NCI-H82 treated with DMSO at 0.1 percent for 48 hours (cell line): ENCODE measurements around the gene SYNE1.
A peak's percentile ranks its signal among the peaks of the same experiment; 100 is the strongest.

Experiments used
- DNase-seq: peaks from one replicate; lab custom pipeline; 2025; ENCODE audit not compliant: unreplicated experiment; lab: John Stamatoyannopoulos, UW

The SYNE1 gene

DNA sequence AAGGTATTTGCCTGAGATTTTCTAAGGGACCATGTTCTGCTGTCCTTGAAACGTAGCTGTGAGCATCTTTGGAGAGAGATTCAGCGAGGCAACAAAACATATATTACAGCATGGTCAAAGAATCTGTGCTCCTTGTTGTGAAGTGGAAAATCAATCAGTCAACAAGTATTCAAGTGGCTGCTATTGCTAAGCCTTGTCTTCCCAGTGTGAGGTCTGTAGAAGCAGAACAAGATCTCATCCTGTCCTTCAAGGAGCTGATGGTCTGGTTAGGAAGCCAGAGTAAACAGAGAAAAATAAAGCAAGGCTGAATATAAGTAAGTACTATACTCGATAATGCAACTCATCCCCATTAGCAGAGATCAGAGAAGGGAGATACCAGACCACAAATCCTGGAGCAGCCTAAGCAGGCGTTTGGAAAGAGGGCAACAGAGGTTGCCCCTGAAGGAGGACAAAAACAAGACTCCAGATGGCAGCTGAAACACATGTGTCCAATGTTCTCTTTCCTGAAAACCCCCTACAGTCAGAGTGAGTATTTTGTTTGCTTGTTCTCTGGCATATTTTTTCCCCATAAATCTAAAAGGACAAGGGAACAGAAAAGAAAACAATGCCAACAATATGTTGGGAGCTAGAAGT, 392.0 kb downstream of the SYNE1 start:
- peak; percentile 73 for DNase-seq

- no peak for DNase-seq
These were observed 396.0 kb downstream of the SYNE1 start for GRCh38 chr6:152241013-152241766.

GRCh38 chr6:152240436-152240835, 396.7 kb downstream of the SYNE1 start:
- DNase-seq, result no peak

DNA sequence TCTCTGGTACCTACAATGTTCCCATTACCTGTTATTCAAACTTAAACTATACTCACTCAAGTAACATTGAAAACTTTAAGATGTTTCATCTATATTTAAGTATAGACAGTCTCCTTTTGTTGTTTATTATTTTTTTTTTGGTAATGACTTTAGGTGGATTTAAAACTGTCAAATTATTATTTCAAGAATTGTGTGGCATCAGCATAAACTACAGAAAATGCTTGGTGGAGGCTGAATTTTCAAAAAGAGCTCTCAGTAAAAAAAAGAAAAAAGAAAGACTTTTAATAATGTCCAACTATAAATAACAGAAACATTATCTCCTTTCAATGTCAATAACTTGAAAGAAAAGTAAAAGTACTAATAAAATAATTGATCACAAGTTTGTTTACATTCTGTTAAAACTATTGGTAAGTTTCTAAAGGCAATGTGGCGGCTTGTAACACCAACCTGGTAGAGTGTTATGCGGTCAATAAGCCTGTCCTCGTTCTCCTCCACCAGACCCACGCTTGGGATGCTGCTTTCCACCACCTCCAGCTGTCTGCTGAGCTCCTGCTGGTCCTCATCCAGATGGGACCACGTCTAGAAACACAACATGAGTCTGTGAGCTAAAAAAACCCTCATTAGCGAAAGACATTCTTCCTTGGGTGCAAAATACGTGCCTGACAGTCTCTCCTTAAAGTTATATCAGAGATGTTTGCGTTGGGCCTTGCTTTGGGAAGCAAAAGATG, 400.6 kb downstream of the SYNE1 start:
- DNase-seq, result no peak

DNA sequence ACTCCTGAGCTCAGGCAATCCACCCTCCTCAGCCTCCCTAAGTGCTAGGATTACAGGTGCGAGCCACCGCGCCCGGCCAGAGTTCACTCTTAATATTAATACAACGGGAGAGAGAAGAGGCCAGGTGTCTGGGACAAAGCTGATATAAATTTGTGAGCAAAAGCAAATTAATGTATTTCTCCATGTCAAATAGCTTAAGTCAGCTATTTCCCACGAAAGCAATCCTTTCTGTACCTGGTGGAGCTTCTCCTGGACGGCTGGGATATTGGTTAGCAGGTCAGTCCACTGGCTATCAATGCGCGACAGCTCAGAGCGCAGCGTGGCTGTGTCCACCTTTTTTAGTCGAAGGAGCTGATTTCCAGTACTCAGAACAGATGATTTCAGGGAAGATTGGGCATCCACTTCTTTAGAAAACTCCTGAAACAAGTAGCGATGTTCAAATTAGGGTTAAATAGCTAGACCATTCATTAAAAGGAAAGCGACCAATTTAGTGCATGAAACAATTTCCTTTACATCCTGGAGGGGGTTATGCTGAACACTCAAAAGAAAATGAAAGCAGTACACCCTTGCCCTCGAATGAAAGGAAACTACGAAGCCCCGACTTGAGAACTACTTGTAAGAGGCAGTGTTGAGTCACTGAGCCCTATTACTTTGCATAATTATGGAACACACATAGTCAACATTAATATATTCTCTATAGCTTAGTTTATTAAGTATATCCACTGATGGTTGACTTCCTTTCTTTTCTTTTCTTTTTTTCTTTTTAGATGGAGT, 403.4 kb downstream of the SYNE1 start:
- no peak for DNase-seq

- DNase-seq, result peak; percentile 18
These were observed 404.5 kb downstream of the SYNE1 start for GRCh38 chr6:152232501-152233151.

- DNase-seq, result no peak
These were observed 407.8 kb downstream of the SYNE1 start for GRCh38 chr6:152229330-152229729.

DNA sequence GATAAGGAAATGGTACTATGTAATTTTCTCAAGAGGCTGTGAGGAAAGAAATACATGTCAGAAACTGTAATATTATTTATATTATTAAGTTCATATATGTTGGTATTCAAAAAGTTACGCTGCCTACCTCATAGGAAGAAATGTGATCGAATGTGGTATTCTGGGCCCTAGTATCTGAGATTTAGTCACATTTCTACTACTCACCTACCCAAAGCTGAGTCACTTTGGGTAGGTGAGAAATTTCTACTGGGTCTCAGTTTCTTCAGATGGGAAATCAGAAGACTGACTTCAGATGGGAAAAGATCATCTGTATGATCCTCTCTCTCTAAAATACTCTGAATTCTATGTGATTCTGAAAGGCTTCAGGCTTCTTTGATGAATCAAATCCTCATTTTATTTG, 411.0 kb downstream of the SYNE1 start:
- no peak for DNase-seq

DNA sequence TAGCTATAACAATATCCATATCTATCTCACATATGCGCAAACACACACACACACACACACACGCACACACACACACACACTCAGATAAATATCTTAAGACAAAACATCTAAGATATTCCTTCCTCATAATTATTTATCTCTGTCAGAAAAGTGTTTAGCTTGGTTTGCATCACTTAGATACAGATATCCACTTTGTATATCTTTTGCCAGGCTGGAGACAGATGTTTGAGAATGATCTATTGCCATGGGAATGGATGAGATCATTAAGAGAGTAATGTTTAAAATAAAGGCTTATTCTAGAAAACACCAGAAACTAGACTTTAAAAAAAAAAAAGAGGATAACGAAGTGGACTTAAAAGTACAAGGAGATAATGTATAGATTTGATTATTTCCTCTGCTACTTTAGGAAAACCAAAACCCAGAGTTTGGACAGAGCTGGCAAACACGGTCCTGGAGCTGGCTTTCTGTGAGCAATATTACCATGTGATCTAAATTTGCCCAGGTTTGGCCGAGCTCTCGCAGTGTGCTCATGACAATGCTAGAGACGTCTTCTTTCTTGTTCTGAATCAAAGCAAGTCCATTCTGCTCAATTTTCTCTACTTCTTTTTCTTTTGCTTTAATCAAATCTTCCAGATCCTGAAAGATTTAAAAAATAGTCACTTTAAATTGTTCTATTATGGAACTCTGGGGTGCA, 411.8 kb downstream of the SYNE1 start:
- DNase-seq, result no peak

DNA sequence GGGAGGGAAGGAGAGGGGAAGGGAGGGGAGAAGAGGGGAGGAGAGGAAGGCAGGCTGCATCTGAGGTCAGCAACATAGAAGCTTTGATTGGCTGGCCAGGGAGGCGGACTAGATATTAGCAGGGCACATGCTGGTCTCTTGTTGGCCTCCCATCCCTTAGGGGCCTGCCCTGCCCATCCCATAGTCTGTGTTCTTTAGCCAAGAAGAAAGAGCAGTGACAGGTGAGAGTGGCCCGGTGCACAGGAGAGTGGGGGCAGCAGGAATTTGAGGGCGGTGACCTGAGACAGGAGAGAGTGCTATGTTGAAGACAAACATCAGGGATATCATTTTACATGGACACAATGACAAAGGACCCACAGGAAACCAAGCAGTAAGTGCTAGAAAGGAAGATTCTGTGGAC, 413.5 kb downstream of the SYNE1 start:
- DNase-seq, result no peak

GRCh38 chr6:152221806-152222628, 415.1 kb downstream of the SYNE1 start:
- DNase-seq, result no peak

- no peak for DNase-seq
These were observed 416.4 kb downstream of the SYNE1 start for GRCh38 chr6:152220786-152221185.

DNA sequence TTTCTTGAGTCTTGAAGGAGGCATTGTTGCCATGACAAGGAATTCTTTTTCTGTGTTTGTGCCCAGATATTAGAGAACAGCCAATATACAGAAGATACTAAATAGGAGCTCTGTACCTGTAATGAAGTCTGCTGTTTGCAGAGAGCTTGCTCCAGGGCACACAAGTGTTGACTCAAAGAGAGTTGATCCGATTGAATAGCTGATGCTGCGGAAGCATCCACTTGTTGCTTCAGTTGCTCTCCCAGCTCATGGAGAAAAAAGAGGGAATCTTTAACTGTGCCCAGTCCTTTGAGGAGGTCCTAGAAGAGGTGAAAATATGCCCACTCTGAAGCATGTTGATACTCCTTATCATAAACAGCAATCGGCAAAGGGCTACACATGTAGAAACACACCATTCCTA, 418.3 kb downstream of the SYNE1 start:
- no peak for DNase-seq

GRCh38 chr6:152212437-152212836, 424.7 kb downstream of the SYNE1 start:
- DNase-seq, result no peak

GRCh38 chr6:152209211-152209610, 428.0 kb downstream of the SYNE1 start:
- no peak for DNase-seq

GRCh38 chr6:152207915-152208714, 429.0 kb downstream of the SYNE1 start:
- DNase-seq, result no peak

DNA sequence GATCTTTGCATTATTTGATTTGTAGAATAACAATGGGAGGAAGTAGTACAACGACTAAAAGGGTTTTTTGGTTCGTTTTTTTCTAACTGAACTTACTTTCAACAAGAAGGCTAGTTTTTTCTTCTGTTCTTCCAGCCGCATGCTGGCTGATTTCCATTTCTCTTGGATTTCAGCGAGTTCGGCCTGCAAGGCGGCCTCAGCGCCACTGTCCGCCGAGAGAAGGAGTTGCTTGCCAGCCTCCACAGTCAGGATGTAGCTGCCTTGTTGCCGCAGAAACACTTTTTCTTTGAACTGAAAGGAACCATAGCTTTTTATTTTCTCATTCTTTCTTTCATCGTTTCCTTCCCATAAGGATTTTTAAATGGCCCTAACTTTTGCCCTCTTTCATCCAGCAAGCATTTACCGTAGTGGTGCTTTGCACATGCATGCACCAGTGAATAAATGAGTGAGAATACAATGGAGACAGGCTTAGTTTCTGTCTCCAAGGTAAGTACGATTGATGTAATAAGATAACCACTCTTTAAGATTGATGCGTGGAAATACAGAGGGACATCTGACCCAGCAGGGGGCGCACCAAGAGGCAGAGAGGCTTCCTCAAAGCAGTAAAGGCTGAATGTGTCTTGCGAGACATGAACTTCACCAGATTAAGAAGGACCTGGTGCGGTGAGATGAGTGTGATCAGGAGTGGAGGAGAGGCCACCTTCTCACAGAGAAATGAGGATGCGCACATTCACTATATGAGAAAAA, 430.9 kb downstream of the SYNE1 start:
- no peak for DNase-seq

DNA sequence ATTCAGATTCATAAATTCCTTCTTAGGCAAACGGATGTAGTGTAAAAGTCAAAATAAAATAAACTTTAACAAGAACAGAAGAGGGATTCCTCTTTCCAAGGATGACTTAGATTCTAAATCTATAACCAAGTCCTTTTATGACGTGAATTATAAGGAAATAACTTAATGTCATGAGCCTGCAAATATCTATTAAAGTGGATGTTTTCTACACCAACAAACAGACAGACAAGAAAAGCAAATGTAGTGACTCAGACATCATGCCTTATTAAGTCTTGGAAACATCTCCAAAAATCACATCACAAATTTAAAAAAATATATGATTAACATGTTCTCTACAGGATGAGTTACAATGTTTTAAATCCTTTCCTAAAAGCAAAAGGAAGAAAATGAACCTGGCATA, 432.6 kb downstream of the SYNE1 start:
- no peak for DNase-seq
